G401.6 (cell line): ENCODE data around the gene SNX15.
"Not testable (repeated sequence)": the region's sequence is repeated elsewhere in the genome, so short reads cannot be mapped to it uniquely, and the experiment has no call there.

ENCODE experiments used
- FAIRE-seq: peaks from 2 replicates; lab custom pipeline; 2012; peaks lifted over from hg19 to GRCh38; lab: Jason Lieb, UNC

SNX15 gene

GRCh38 chr11:65027213-65028067 is at the start of gene SNX15:
Gene SNX15, plus strand, starts transcription at chr11:65027439. Its CDS starts 99 bp downstream, at chr11:65027538.
- peak; percentile 87 for FAIRE-seq

GRCh38 chr11:64983339-64983738 is 43.9 kb upstream of the SNX15 start:
- peak; percentile 86 for FAIRE-seq

GRCh38 chr11:64987998-64988854 is 39.0 kb upstream of the SNX15 start:
- FAIRE-seq: no peak

GRCh38 chr11:64989416-64989815 is 37.8 kb upstream of the SNX15 start:
- no peak for FAIRE-seq

GRCh38 chr11:64990222-64990923 is 36.9 kb upstream of the SNX15 start:
- FAIRE-seq: no peak

- FAIRE-seq: no peak
Measured at GRCh38 chr11:64994318-64994717, 32.9 kb upstream of the SNX15 start.

GRCh38 chr11:64996327-64996709 is 30.9 kb upstream of the SNX15 start:
- no peak for FAIRE-seq

- no peak for FAIRE-seq
Measured at GRCh38 chr11:64996710-64997380, 30.4 kb upstream of the SNX15 start, which contains the start of gene BATF2. Gene BATF2, minus strand, starts transcription at chr11:64996971. Its CDS starts 57 bp downstream, at chr11:64996914.

GRCh38 chr11:64998141-64998540 is 29.1 kb upstream of the SNX15 start:
- FAIRE-seq: no peak

- FAIRE-seq: no peak
Measured at GRCh38 chr11:64998690-64999431, 28.4 kb upstream of the SNX15 start.

- no peak for FAIRE-seq
Measured at GRCh38 chr11:64999478-64999877, 27.8 kb upstream of the SNX15 start.

GRCh38 chr11:65002706-65003105 is 24.5 kb upstream of the SNX15 start:
- no peak for FAIRE-seq

- no peak for FAIRE-seq
Measured at GRCh38 chr11:65003282-65003681, 24.0 kb upstream of the SNX15 start.

- not testable (repeated sequence) for FAIRE-seq
Measured at GRCh38 chr11:65003968-65004367, 23.3 kb upstream of the SNX15 start.

- no peak for FAIRE-seq
Measured at GRCh38 chr11:65008016-65008415, 19.2 kb upstream of the SNX15 start.

- no peak for FAIRE-seq
Measured at GRCh38 chr11:65008873-65009272, 18.4 kb upstream of the SNX15 start.

GRCh38 chr11:65013130-65013887 is 13.9 kb upstream of the SNX15 start:
- peak; percentile 34 for FAIRE-seq

- FAIRE-seq: no peak
Measured at GRCh38 chr11:65013888-65014725, 13.1 kb upstream of the SNX15 start, which contains the start of gene ARL2. Gene ARL2, plus strand, starts transcription at chr11:65014160. Its CDS starts 48 bp downstream, at chr11:65014208.

- FAIRE-seq: no peak
Measured at GRCh38 chr11:65014726-65015227, 12.5 kb upstream of the SNX15 start.
